Stimulated activated CD4-positive, alpha-beta T cell treated with anti-CD3 and anti-CD28 coated beads, TNF-alpha, amount 100 ng/mL, for 48 hours (primary cell): ENCODE results near the gene AGBL5.
"Not testable (repeated sequence)": the region's sequence is repeated elsewhere in the genome, so short reads cannot be mapped to it uniquely, and the experiment has no call there.

ENCODE experiments used
- DNase-seq, 3 donors: peaks; one replicate each; pipeline ENCODE4 v3.0.0-alpha.2; 2020; ENCODE audit warnings: low read depth in 3 of 3

The AGBL5 gene

DNA sequence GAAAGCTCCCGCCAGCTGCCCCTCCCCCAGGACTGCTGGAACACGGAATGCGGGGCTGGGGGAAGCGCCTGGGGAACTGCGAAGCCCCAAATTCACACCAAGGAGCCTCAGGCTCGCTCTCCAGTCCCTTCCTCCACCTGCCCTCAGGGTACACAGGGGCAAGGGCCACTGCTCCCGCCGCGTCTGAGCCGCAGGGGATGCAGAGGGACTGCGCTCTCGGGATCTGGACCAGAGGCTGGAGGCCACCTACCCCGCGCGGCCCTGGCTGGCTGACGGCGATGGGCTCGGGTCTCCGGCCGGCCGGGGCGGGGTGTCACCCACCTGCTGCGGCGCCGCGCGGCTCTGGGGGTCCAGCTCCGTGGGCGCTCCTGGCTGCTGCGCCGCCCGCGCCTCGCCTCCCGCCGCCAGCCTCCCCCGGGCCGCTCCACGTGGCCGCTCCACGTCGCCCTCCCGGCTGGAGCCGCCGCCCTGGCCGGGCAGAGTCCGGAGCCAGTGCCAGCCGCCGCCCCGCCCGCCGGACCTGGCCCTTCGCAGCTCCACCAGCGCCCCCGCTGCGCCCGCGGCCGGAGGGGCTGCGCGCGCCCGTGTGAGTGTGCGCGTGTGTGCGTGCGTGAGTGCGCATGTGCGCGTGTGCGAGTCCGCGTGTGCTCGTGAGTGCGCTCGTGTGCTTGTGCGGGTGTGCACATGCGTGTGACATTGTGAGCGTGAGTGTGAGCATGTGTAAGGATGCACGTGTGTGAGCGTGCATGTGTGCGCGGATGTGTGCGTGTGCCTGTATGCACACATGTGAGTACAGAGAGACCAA is 67.3 kb downstream of the AGBL5 start, which contains the start of gene CGREF1:
Gene CGREF1, minus strand, starts transcription at position 604 of the 805 bp plus-strand sequence. CDS start 14,762 bp downstream, outside the sequence.
- DNase-seq, result no peak

DNA sequence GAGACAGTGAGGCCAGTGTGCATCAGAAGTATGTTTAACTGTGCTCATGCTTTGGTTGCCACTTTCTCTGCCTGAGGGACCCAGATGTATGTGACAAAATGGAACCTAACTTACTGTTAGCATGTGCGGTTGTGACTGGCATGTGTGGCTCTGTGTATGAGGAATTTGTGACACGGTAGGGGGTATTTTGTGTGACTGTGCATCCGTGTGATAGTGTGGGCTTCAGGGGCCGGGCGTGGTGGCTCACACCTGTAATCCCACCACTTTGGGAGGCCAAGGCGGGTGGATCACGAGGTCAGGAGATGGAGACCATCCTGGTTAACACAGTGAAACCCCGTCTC is 67.8 kb downstream of the AGBL5 start:
- not testable (repeated sequence) for DNase-seq
